NCI-H2107 treated with DMSO at 0.1 percent for 48 hours (cell line): ENCODE data around the gene PROKR1.
A peak's percentile ranks its signal among the peaks of the same experiment; 100 is the strongest.
"Not testable (repeated sequence)": the region's sequence is repeated elsewhere in the genome, so short reads cannot be mapped to it uniquely, and the experiment has no call there.

Experiments
- DNase-seq: peaks from one replicate; lab custom pipeline; 2025; ENCODE audit not compliant: unreplicated experiment; lab: John Stamatoyannopoulos, UW

PROKR1 gene

GRCh38 chr2:68653538-68653982 is 10.2 kb downstream of the PROKR1 start:
- peak; percentile 42 for DNase-seq

GRCh38 chr2:68658266-68658665 is 14.9 kb downstream of the PROKR1 start:
- no peak for DNase-seq

- no peak for DNase-seq
Measured at GRCh38 chr2:68659081-68659480, 15.7 kb downstream of the PROKR1 start.

- DNase-seq: no peak
Measured at GRCh38 chr2:68660658-68661057, 17.3 kb downstream of the PROKR1 start.

- DNase-seq: no peak
Measured at GRCh38 chr2:68662466-68662865, 19.1 kb downstream of the PROKR1 start.

- DNase-seq: no peak
Measured at GRCh38 chr2:68663371-68664156, 20.2 kb downstream of the PROKR1 start.

GRCh38 chr2:68667371-68667770 is 24.0 kb downstream of the PROKR1 start:
- DNase-seq: no peak

- DNase-seq: no peak
Measured at GRCh38 chr2:68669651-68670050, 26.3 kb downstream of the PROKR1 start.

GRCh38 chr2:68671961-68672360 is 28.6 kb downstream of the PROKR1 start:
- DNase-seq: no peak

GRCh38 chr2:68673631-68674030 is 30.3 kb downstream of the PROKR1 start:
- DNase-seq: no peak

- no peak for DNase-seq
Measured at GRCh38 chr2:68675470-68675869, 32.1 kb downstream of the PROKR1 start.

GRCh38 chr2:68677837-68678236 is 34.5 kb downstream of the PROKR1 start:
- DNase-seq: not testable (repeated sequence)

- not testable (repeated sequence) for DNase-seq
Measured at GRCh38 chr2:68679166-68679916, 36.0 kb downstream of the PROKR1 start.

GRCh38 chr2:68679917-68680267 is 36.5 kb downstream of the PROKR1 start:
- not testable (repeated sequence) for DNase-seq

- no peak for DNase-seq
Measured at GRCh38 chr2:68684197-68684596, 40.8 kb downstream of the PROKR1 start.

GRCh38 chr2:68686178-68686577 is 42.8 kb downstream of the PROKR1 start:
- DNase-seq: no peak

- DNase-seq: no peak
Measured at GRCh38 chr2:68687018-68687417, 43.6 kb downstream of the PROKR1 start.

GRCh38 chr2:68689553-68690537 is 46.5 kb downstream of the PROKR1 start:
- no peak for DNase-seq

GRCh38 chr2:68690851-68691250 is 47.5 kb downstream of the PROKR1 start:
- DNase-seq: no peak

GRCh38 chr2:68692511-68692910 is 49.1 kb downstream of the PROKR1 start:
- no peak for DNase-seq

- DNase-seq: no peak
Measured at GRCh38 chr2:68693951-68694350, 50.6 kb downstream of the PROKR1 start.
